GM21825 (cell line): ENCODE measurements around the gene BCAS4.

Source experiments
- ATAC-seq: cut with Tn5 transposase; IDR thresholded peaks from one replicate; pipeline ENCODE4 v1.9.1; 2021; ENCODE audit warnings: mild to moderate bottlenecking, moderate library complexity; ENCODE audit not compliant: unreplicated experiment

BCAS4 gene

GRCh38 chr20:50821257-50821921, 26.5 kb downstream of the BCAS4 start:
- ATAC-seq, result no peak

GRCh38 chr20:50821994-50822393, 27.1 kb downstream of the BCAS4 start:
- ATAC-seq, result no peak

- no peak for ATAC-seq
These were observed 28.5 kb downstream of the BCAS4 start for GRCh38 chr20:50823319-50823718.

- no peak for ATAC-seq
These were observed 29.3 kb downstream of the BCAS4 start for GRCh38 chr20:50824137-50824536.

- no peak for ATAC-seq
These were observed 31.3 kb downstream of the BCAS4 start for GRCh38 chr20:50826121-50826520.

- ATAC-seq, result no peak
These were observed 33.7 kb downstream of the BCAS4 start for GRCh38 chr20:50828363-50829136.

- no peak for ATAC-seq
These were observed 36.8 kb downstream of the BCAS4 start for GRCh38 chr20:50831622-50832021.

- no peak for ATAC-seq
These were observed 39.7 kb downstream of the BCAS4 start for GRCh38 chr20:50834599-50835005.

- peak; percentile 67 for ATAC-seq
These were observed 42.9 kb downstream of the BCAS4 start for GRCh38 chr20:50837532-50838321.

GRCh38 chr20:50838322-50838625, 43.4 kb downstream of the BCAS4 start:
- no peak for ATAC-seq

- no peak for ATAC-seq
These were observed 44.0 kb downstream of the BCAS4 start for GRCh38 chr20:50838707-50839385.

GRCh38 chr20:50842821-50843220, 48.0 kb downstream of the BCAS4 start:
- ATAC-seq, result no peak

GRCh38 chr20:50843331-50844276, 48.7 kb downstream of the BCAS4 start:
- no peak for ATAC-seq

GRCh38 chr20:50844430-50845100, 49.7 kb downstream of the BCAS4 start:
- peak; percentile 90 for ATAC-seq

GRCh38 chr20:50845566-50846215, 50.8 kb downstream of the BCAS4 start:
- ATAC-seq, result no peak

- ATAC-seq, result no peak
These were observed 53.5 kb downstream of the BCAS4 start for GRCh38 chr20:50848341-50848808.

- no peak for ATAC-seq
These were observed 54.2 kb downstream of the BCAS4 start for GRCh38 chr20:50848846-50849673.

GRCh38 chr20:50850721-50851286, 55.9 kb downstream of the BCAS4 start:
- ATAC-seq, result no peak
